Stimulated activated CD4-positive, alpha-beta T cell treated with anti-CD3 and anti-CD28 coated beads, Interleukin-1b, Interleukin-23, amount 100 ng/mL, for 48 hours (primary cell): Measurements from ENCODE around the gene RGS7BP.

Experiments
- DNase-seq: peaks from one replicate; pipeline ENCODE4 v3.0.0-alpha.2; 2020

Gene RGS7BP

GRCh38 chr5:64566310-64566916 lies 60.6 kb downstream of the RGS7BP start:
- DNase-seq, result no peak

- no peak for DNase-seq
Observed at GRCh38 chr5:64569858-64570257, 64.0 kb downstream of the RGS7BP start.

GRCh38 chr5:64570395-64570996 lies 64.7 kb downstream of the RGS7BP start:
- no peak for DNase-seq

GRCh38 chr5:64575561-64575960 lies 69.7 kb downstream of the RGS7BP start:
- no peak for DNase-seq

- no peak for DNase-seq
Observed at GRCh38 chr5:64576250-64576649, 70.4 kb downstream of the RGS7BP start.

GRCh38 chr5:64585646-64586045 lies 79.8 kb downstream of the RGS7BP start:
- no peak for DNase-seq

- no peak for DNase-seq
Observed at GRCh38 chr5:64587370-64587769, 81.6 kb downstream of the RGS7BP start.

- no peak for DNase-seq
Observed at GRCh38 chr5:64592730-64593341, 87.0 kb downstream of the RGS7BP start.

GRCh38 chr5:64594025-64594424 lies 88.2 kb downstream of the RGS7BP start:
- DNase-seq, result no peak

- DNase-seq, result no peak
Observed at GRCh38 chr5:64594601-64595000, 88.8 kb downstream of the RGS7BP start.

- no peak for DNase-seq
Observed at GRCh38 chr5:64595031-64595855, 89.4 kb downstream of the RGS7BP start.

GRCh38 chr5:64599226-64599625 lies 93.4 kb downstream of the RGS7BP start:
- no peak for DNase-seq

- DNase-seq, result no peak
Observed at GRCh38 chr5:64603676-64604075, 97.9 kb downstream of the RGS7BP start.

GRCh38 chr5:64606926-64607325 lies 101.1 kb downstream of the RGS7BP start:
- DNase-seq, result no peak

GRCh38 chr5:64612344-64612961 lies 106.6 kb downstream of the RGS7BP start:
- DNase-seq, result no peak

- DNase-seq, result no peak
Observed at GRCh38 chr5:64615895-64616294, 110.1 kb downstream of the RGS7BP start.

- no peak for DNase-seq
Observed at GRCh38 chr5:64619609-64620008, 113.8 kb downstream of the RGS7BP start.

- DNase-seq, result no peak
Observed at GRCh38 chr5:64622991-64623390, 117.2 kb downstream of the RGS7BP start.

GRCh38 chr5:64625678-64626077 lies 119.9 kb downstream of the RGS7BP start:
- DNase-seq, result no peak

GRCh38 chr5:64628901-64629300 lies 123.1 kb downstream of the RGS7BP start:
- DNase-seq, result no peak

GRCh38 chr5:64629841-64630240 lies 124.0 kb downstream of the RGS7BP start:
- no peak for DNase-seq

- DNase-seq, result no peak
Observed at GRCh38 chr5:64632251-64632650, 126.4 kb downstream of the RGS7BP start.

GRCh38 chr5:64634997-64635686 lies 129.3 kb downstream of the RGS7BP start:
- DNase-seq, result no peak
